RWPE2 (cell line): ENCODE measurements around the gene IQCE.

Experiments
- ATAC-seq: fragments of 200-7000 bp; cut with Tn5 transposase; 3 replicates; pipeline ENCODE4 v1.9.1; 2021; ENCODE audit warnings: low read depth
- DNase-seq: peaks from one replicate; pipeline ENCODE4 v3.0.0-alpha.2; 2020; ENCODE audit warnings: low spot score
- H3K27ac ChIP-seq: fragments of 450-650 bp; 2 replicates; pipeline ENCODE4 v1.5.1; 2017; ENCODE audit warnings: mild to moderate bottlenecking; ENCODE audit not compliant: poor library complexity, severe bottlenecking
- H3K27me3 ChIP-seq: fragments of 250-450 bp; sonication (Bioruptor Pico); 2 replicates; pipeline ENCODE4 v1.5.1; 2021; ENCODE audit warnings: mild to moderate bottlenecking, moderate library complexity; ENCODE audit not compliant: insufficient read depth, poor library complexity, severe bottlenecking
- H3K36me3 ChIP-seq: fragments of 250-450 bp; sonication (Bioruptor Pico); 2 replicates; pipeline ENCODE4 v1.5.1; 2020; ENCODE audit warnings: low read depth, mild to moderate bottlenecking, moderate library complexity
- H3K4me1 ChIP-seq: fragments of 250-450 bp; sonication (Bioruptor Pico); 2 replicates; pipeline ENCODE4 v1.5.1; 2021; ENCODE audit warnings: mild to moderate bottlenecking, moderate library complexity; ENCODE audit not compliant: insufficient read depth, poor library complexity, severe bottlenecking
- H3K4me3 ChIP-seq: fragments of 250-450 bp; sonication (Bioruptor Pico); 2 replicates; pipeline ENCODE4 v1.5.1; 2021; ENCODE audit warnings: mild to moderate bottlenecking, moderate library complexity; ENCODE audit not compliant: severe bottlenecking
- H3K9me3 ChIP-seq: fragments of 250-450 bp; sonication (Bioruptor Pico); 2 replicates; pipeline ENCODE4 v1.5.1; 2021; ENCODE audit warnings: mild to moderate bottlenecking, moderate library complexity; ENCODE audit not compliant: severe bottlenecking
- TF ChIP-seq, protein P1 (sequence below): fragments of 450-650 bp; IDR thresholded peaks from one replicate; pipeline ENCODE4 v1.5.1; 2017; ENCODE audit warnings: mild to moderate bottlenecking, moderate library complexity; ENCODE audit not compliant: poor library complexity, severe bottlenecking

The IQCE gene

DNA sequence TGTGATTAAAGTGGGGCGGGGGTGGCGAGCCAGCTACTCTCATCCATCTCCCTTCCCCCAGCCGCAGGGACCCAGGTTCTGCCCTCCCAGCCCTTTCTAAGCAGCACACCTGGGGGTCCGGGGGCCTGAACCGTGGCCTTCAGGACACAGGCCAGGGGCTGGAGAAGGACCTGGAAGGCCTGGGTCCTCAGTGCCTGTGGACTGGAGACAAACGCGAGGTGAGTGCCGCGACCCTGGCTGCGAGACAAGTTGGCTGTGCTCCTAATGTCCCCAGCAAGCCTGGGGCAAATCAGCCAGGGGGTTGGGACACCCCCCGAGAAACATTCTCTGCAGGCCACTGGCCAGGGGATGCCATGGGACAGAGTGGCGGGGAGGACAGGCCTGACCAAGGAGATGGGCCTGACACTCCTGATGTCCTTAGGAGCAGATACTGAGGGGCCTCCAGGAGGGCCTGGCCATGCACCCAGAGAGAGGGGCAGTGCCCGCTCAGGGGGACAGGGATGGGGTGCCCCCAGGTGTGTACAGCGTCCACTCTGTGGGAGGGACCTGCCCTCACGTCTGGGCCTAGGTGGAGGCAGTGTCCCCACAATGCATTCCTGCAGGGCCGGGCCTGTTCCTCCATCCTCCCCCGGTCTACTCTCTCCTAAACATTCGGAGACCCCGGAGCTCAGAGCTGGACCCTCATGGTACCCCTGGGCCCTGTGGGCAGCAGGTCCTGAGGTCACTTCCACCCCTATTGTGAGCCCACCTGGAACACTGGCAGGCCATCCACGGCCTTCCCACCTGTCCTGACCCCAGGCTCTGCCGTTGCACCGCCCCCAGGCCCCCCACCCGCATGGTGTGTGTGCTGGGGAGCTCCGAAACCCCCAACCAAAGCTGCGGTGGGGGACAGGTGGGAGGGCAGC is 16.5 kb upstream of the IQCE start:
- H3K36me3 ChIP-seq = peaks cover 33% of the 10 kb centered on the region
- ATAC-seq (no peak), DNase-seq (no peak)

DNA sequence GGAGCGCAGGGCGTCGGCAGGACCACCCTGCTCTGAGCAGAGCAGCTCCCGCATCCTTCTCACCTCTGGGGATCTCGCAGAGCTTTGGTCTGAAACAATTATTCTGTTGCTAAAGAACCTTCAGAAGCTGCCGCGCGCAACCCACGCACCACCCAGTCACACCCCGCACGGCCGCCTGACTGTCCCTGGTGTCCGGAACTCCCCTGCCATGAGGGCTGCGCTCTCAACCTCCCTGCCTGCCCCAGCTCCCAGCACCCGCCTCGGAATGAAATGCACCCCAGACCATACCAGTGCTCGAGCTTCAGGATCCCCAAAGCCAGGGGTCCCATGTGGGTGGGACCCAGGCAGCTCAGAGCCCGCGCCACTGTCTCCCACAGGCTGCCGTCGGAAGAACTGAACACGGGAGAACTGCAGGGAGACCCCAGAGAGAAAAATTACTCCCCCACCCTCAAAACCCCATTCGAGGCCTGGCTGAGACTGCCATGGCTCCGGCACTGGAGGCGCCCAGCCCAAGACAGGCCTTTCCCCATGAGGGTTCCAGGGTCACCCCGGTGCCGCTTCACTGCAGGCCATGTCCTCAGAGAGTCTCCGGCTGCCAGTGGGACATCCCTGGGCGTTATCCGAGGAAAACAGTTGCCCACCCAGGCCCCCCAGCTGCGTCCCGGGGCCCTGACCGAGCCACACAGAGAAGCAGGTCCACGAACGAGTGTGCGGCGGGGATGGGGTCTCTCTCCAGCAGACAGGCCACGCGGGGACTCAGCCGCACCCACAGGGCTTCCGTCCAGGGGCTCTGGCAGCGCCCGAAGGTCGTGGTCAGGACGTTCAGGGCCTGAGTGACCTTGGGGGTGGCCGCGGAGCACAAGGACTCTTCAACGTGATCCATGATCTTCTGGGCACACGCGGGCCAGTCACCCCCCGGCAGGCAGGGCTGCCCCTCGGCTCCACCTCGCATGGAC is 15.6 kb upstream of the IQCE start:
- no peak for ATAC-seq
- Histone ChIP-seq H3K27me3 (no peaks in the 10 kb centered on the region), H3K9me3 (no peaks in the 10 kb centered on the region), H3K27ac (no peak overlapping the region), H3K4me1 (no peaks in the 10 kb centered on the region), H3K4me3 (no peak overlapping the region), H3K36me3 (peaks cover 41% of the 10 kb centered on the region)
- no peak for DNase-seq
- TF ChIP-seq, protein P1, sequence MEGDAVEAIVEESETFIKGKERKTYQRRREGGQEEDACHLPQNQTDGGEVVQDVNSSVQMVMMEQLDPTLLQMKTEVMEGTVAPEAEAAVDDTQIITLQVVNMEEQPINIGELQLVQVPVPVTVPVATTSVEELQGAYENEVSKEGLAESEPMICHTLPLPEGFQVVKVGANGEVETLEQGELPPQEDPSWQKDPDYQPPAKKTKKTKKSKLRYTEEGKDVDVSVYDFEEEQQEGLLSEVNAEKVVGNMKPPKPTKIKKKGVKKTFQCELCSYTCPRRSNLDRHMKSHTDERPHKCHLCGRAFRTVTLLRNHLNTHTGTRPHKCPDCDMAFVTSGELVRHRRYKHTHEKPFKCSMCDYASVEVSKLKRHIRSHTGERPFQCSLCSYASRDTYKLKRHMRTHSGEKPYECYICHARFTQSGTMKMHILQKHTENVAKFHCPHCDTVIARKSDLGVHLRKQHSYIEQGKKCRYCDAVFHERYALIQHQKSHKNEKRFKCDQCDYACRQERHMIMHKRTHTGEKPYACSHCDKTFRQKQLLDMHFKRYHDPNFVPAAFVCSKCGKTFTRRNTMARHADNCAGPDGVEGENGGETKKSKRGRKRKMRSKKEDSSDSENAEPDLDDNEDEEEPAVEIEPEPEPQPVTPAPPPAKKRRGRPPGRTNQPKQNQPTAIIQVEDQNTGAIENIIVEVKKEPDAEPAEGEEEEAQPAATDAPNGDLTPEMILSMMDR = no peak

More for the DNA sequence above, 16.5 kb upstream of the IQCE start:
- Histone ChIP-seq H3K9me3 (no peaks in the 10 kb centered on the region), H3K27ac (no peak overlapping the region), H3K4me1 (no peaks in the 10 kb centered on the region), H3K4me3 (no peak overlapping the region), H3K27me3 (no peaks in the 10 kb centered on the region)
- TF ChIP-seq, protein P1 = no peak

DNA sequence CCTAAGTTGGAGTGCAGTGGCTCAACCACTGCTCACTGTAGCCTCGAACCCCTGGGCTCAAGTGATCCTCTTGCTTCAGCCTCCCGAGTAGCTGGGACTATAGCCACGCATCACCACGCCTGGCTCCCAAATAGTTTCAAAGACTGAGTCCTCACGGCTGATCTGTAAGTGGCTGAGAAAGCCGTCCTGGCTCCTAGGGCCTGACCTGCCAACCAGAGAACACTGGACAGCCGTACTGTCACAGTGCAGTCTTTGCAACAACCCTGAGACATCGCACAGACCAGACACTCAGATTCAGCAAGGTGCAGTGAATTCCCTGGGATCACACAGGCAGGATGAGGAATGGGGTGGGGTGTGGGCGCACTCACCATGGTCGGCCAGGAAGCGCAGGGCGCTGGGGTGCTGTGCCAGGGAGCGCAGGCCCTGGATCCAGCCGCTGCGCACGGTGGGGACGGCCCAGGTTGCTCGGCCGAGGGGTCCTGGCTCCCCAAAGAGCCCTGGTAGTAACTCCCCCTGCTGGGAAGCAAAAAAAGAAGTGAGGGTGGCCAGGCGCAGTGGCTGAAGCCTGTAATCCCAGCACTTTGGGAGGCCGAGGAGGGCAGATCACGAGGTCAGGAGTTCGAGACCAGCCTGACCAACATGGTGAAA is 14.1 kb upstream of the IQCE start:
- ATAC-seq (no peak), DNase-seq (no peak)
- no peaks in the 10 kb centered on the region for H3K4me1 ChIP-seq
- H3K27me3 ChIP-seq = no peaks in the 10 kb centered on the region
- TF ChIP-seq, protein P1 = no peak
- no peak overlapping the region for H3K4me3 ChIP-seq
- H3K27ac ChIP-seq = no peak overlapping the region
- H3K36me3 ChIP-seq = peaks cover 44% of the 10 kb centered on the region
- no peaks in the 10 kb centered on the region for H3K9me3 ChIP-seq

DNA sequence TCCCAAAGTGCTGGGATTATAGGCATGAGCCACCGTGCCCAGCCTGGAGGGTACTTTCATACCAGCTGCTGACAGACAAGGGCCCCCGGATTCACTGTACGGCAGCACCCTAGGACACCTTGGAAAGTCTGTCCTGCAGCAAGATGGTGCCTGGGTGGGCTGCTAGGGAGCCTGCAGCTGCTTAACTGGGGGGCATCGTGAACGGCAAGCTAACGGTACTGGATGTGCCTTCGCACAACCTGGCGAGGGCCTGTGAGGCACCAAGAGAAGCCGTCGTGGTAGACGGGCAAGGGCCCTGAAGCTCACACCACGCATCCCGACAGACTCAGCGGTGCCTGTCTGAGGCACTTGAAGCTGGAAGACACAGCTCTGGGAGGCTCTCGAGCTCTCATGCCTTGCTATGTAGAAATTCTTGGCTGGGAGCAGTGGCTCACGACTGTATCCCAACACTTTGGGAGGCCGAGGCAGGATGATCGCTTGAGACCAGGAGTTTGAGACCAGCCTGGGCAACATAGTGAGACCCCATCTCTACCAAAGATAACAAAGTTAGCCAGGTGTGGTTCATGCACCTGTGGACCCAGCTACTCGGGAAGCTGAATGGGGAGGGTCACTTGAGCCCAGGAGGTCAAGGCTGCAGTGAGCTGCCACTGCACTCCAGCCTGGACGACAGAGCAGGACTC is 12.9 kb upstream of the IQCE start:
- TF ChIP-seq, protein P1 = no peak
- peaks cover 50% of the 10 kb centered on the region for H3K36me3 ChIP-seq
- H3K9me3 ChIP-seq = no peaks in the 10 kb centered on the region
- ATAC-seq (no peak), DNase-seq (no peak)
- H3K27ac ChIP-seq = no peak overlapping the region
- H3K27me3 ChIP-seq = no peaks in the 10 kb centered on the region
- no peaks in the 10 kb centered on the region for H3K4me1 ChIP-seq
- H3K4me3 ChIP-seq = no peak overlapping the region
